Measurements from ENCODE around the gene DTX4.

- no peak for TF ChIP-seq EZH2 (IDR thresholded peaks at IDR 0.05)
- no peak for TF ChIP-seq POLR2AphosphoS5 (IDR thresholded peaks at IDR 0.05; ENCODE audit: borderline replicate concordance, low read depth, low read length)
Observed at GRCh38 chr11:59183771-59184170, 11.8 kb downstream of the DTX4 start.
